GM12874 (cell line): ENCODE data around the gene UBA52.
A peak's percentile ranks its signal among the peaks of the same experiment; 100 is the strongest.

Source experiments
- TF ChIP-seq, protein P1 (sequence below): IDR thresholded peaks from 2 replicates; pipeline ENCODE4 v1.5.1; 2011; ENCODE audit warnings: low read depth, mild to moderate bottlenecking, control low read depth, low read length, moderate library complexity; ENCODE audit not compliant: insufficient read depth

Gene UBA52

DNA sequence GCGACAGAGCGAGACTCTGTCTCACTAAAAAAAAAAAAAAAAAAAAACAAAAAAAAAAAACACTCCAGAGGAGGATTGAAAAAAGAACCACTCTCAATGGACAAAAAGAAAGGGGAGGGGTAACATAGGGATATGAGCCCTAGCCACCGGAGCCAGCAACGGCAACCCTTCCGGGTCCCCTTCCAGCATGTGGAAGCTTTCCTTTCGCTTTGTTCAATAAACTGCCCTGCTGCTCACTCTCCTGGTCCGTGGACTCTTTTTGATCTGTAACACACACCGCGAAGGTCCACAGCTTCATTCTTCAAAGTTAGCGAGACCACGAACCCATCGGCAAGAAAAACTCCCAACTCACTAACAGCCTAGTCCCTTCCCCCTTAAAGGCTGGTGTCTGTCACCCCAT is 15.9 kb downstream of the UBA52 start:
- TF ChIP-seq, protein P1, sequence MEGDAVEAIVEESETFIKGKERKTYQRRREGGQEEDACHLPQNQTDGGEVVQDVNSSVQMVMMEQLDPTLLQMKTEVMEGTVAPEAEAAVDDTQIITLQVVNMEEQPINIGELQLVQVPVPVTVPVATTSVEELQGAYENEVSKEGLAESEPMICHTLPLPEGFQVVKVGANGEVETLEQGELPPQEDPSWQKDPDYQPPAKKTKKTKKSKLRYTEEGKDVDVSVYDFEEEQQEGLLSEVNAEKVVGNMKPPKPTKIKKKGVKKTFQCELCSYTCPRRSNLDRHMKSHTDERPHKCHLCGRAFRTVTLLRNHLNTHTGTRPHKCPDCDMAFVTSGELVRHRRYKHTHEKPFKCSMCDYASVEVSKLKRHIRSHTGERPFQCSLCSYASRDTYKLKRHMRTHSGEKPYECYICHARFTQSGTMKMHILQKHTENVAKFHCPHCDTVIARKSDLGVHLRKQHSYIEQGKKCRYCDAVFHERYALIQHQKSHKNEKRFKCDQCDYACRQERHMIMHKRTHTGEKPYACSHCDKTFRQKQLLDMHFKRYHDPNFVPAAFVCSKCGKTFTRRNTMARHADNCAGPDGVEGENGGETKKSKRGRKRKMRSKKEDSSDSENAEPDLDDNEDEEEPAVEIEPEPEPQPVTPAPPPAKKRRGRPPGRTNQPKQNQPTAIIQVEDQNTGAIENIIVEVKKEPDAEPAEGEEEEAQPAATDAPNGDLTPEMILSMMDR: no peak

DNA sequence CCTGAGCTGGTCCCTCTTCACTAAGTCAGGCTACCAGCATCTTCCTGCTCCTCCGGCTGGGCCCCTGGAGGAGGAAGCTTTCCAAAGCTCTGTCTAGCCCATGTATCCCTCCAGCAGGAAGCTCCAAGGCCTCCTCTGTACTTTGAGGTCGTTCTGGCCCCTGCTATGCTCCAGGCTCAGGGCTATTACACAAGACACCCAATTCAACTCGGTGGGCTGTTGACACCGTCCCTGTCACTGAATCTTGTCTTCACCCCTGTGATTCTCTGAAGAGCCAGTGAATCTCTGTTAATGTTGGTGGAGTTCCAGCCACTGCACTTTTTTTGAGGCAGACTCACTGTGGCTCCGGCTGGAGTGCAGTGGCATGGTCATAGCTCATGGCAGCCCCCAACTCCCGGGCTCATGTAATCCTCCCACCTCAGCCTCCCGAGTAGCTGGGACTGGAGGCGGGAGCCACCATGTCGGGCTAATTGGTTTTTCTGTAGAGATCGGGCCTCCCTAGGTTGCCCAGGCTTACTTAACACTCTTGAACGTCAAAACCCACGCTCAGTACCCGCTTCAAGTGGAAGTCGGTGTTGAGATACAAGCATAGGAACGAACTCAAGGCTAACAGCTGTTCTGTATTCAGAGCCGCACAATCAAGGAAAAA is 16.4 kb downstream of the UBA52 start:
- TF ChIP-seq, protein P1: no peak

DNA sequence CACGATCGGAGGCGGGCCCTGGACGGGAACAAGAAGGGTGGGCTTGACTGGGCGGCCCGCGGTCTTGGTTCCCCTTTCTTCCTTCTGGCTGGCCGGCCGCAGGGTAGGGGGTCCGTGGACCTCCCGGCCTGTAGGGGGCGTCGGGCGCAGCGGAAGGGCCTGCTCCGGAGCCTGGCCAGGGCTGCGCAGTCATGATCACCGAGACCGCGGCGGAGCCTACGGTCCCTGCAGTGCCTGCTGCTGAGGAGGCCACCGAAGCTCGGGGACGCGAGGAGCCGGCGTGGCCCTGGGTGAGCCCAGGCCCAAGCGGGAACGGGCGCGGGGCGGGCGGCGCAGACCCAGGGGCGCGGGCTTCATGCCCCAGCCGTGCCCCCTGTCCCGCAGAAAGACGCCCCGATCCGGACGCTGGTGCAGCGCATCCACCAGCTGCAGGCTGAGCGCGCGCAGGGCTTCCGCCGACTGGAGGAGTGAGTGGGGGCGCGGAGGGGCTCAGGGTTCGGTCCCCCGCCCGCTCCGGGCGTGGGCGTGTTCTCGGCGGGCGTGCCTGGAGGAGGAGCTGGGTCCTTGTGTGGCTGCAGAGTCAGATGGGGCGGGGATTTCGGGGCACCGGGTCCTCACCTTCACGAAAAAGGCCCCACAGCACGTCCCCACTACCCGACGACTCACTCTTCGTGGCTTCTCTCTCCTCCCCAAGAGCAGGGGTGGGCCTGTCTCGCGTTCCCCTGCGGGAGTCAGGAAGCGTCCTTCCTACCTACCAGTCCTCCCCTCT is 17.1 kb downstream of the UBA52 start, which contains the start of gene REX1BD:
TSS of gene REX1BD (plus strand) at position 188 of the 769 bp plus-strand sequence. CDS start at position 192, 4 bp downstream.
- TF ChIP-seq, protein P1: peak; percentile 98

DNA sequence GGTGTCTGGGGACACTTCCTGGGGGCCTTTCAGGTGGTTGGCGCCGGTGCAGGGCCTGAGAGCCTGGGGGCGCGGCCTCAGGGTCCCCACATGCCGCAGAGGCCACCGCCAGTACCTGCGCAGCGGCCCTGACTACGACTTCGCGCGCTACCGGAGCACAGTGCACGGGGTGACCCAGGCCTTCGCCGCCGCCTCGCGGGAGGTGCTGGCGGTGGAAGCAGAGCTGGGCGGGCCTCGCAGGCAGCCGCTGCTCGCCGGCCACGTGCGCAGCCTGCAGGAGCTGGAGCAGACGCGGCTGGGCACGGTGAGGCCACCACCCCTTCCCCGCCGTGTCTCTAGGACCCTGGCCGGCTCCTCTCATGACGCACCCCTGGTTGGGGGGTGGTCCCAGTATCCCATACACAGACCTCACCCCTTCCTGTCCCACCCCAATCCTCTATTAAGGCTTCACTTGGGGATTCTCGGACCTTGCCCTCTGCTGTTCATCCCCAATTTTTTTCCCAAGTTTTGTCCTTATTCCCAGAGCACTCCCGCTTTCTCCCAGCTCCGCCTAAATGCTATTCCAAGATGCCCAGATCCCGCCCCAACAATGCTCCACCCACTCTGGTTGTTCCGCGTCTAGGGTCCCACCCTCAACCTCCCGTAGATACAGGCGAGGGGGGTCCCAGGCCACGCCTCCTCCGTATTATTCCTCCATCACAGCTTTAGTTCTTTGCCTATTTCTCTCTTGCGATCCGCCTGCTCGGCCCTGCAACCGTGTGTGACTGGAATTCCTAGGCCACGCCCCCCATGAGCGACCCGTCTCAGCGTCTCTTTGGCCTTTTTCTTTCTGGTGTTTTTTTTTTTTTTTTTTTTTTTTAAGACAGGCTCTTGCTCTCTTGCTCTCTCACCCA is 18.0 kb downstream of the UBA52 start:
- TF ChIP-seq, protein P1: peak; percentile 22; the same call in 1 of the 2 replicates

DNA sequence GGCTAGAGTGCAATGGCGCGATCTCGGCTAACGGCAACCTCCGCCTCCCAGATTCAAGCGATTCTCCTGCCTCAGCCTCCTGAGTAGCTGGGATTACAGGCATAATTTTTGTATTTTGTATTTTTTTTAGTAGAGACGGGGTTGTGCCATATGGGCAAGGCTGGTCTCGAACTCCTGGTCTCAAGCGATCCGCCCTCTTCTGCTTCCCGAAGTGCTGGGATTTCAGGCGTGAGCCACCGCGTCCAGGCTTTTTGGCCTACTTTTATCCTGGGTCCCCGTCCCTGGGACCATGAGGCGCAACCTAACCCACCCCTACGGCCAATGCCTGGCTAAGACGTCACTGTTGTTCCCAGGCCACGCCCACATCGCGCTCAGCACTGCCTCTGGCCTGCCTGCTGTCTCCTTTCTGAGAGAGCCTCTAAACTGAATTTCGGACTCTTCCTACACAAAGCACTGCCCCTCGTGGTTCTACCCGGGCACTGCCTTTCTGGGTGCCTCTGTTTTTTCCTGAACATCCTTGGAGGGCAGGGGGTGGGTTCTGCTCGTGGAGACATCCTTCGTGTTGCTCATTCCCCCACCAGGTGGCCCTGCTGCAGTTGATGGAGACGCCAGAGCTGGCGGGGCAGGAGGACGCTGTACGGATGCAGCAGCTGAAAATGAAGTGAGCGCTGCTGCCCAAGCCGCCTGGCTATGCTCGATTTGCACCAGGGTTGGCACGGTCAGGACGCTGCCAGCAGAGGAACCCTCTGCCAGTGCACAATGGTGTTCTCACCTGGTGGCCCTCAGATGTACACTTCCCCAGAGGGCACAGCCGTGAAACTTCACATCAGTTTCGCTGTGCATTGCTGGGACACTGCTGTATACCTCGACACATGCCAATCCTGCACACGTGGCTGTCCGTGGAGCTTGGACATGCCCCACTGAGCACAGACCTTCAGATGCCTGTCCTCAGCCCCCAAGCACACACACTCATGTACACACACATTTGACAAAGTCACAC is 18.9 kb downstream of the UBA52 start:
- TF ChIP-seq, protein P1: no peak

DNA sequence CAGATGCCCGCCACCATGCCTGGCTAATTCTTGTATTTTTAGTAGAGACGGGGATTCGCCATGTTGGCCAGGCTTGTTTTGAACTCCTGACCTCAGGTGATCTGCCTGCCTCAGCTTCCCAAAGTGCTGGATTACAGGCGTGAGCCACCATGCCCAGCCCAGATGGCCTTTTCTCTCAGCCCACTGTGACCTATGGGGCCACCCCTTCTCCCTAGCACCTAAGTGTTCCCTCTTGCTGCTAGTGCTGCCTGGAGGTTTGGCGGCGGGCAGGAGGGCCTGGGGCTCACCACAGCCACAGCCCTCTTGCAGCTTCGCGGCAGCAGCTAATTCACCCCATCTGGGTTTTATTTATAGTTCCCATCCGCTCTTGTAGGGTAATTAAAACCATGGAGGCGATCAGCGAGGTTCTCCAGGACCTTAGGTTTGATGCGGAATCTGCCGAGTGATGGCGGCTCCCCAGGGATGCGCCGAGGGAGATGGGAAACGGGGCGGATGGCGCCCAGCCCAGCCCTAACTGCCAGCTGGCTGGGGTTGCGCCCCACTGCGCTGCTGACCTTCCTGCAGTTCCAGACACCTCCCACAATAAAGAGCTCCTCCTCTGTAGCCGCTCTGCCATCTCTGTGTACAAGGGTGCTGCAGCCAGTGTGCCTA is 20.2 kb downstream of the UBA52 start:
- TF ChIP-seq, protein P1: no peak
